ENCODE measurements around the gene C2orf49.

Gene C2orf49

GRCh38 chr2:105296017-105296611 lies 41.2 kb upstream of the C2orf49 start:
- POLR2A ChIA-PET: no interaction called here
- CTCF ChIA-PET: interaction anchor here (0.5 to 1.8 kb wide), 3 partner anchors 21 to 58 kb away, joined by 5 to 8 read pairs (median 6); no protein-coding TSS in a partner anchor
- no peak for DNase-seq (ENCODE audit: extremely low spot score)
- TF ChIP-seq CTBP1 (IDR thresholded peaks at IDR 0.05; ENCODE audit: borderline replicate concordance) (no peak), FOXA1 (IDR thresholded peaks at IDR 0.05) (no peak), BHLHE40 (IDR thresholded peaks at IDR 0.05; ENCODE audit: borderline replicate concordance) (no peak), FOXM1 (IDR thresholded peaks at IDR 0.05; ENCODE audit: borderline replicate concordance) (no peak), ELF4 (IDR thresholded peaks at IDR 0.05) (no peak), PKNOX1 (IDR thresholded peaks at IDR 0.05) (no peak), SP1 (IDR thresholded peaks at IDR 0.05) (no peak), L3MBTL2 (conservative IDR thresholded peaks at IDR 0.05) (no peak), ZNF384 (IDR thresholded peaks at IDR 0.05) (no peak), LEF1 (IDR thresholded peaks at IDR 0.05; ENCODE audit: borderline replicate concordance) (no peak), TARDBP (IDR thresholded peaks at IDR 0.05) (no peak), ARNT (IDR thresholded peaks at IDR 0.05) (no peak), HDGF (IDR thresholded peaks at IDR 0.05; ENCODE audit: borderline replicate concordance) (no peak), FOXK2 (IDR thresholded peaks at IDR 0.05) (no peak), NFRKB (IDR thresholded peaks at IDR 0.05) (no peak), SUZ12 (IDR thresholded peaks at IDR 0.05) (no peak)

DNA sequence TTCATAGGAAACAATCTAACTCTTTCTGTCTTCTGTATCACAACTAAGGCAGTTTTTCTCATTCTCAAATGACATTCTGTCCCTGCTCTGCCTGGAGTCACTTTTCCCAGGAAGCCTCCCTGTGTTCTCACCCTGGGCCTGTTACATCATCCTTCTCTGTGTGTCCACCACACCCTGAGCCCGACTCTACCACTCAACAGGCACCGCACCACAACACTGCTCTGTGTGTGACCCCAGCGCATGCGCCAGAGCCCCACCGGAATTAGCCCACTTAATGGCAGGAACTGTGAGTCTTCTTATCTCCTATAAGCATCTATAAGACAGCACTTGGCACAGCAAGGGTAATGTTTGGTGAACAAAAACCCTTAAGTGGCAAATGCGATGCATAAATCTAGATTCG lies 40.1 kb upstream of the C2orf49 start:
- ChIA-PET CTCF (no interaction called here), POLR2A (interaction anchor here (0.6 kb wide), 1 partner anchor 19 kb away, joined by 4 read pairs; no protein-coding TSS in a partner anchor)
- DNase-seq (ENCODE audit: extremely low spot score): no peak
- TF ChIP-seq TARDBP (IDR thresholded peaks at IDR 0.05) (no peak), SP1 (IDR thresholded peaks at IDR 0.05) (no peak), ARNT (IDR thresholded peaks at IDR 0.05) (no peak), NFRKB (IDR thresholded peaks at IDR 0.05) (no peak), CTBP1 (IDR thresholded peaks at IDR 0.05; ENCODE audit: borderline replicate concordance) (no peak), LEF1 (IDR thresholded peaks at IDR 0.05; ENCODE audit: borderline replicate concordance) (no peak), ZNF384 (IDR thresholded peaks at IDR 0.05) (no peak), PKNOX1 (IDR thresholded peaks at IDR 0.05) (no peak), L3MBTL2 (conservative IDR thresholded peaks at IDR 0.05) (no peak), FOXM1 (IDR thresholded peaks at IDR 0.05; ENCODE audit: borderline replicate concordance) (no peak), BHLHE40 (IDR thresholded peaks at IDR 0.05; ENCODE audit: borderline replicate concordance) (no peak), FOXA1 (IDR thresholded peaks at IDR 0.05) (no peak), HDGF (IDR thresholded peaks at IDR 0.05; ENCODE audit: borderline replicate concordance) (no peak), ELF4 (IDR thresholded peaks at IDR 0.05) (no peak), FOXK2 (IDR thresholded peaks at IDR 0.05) (no peak), SUZ12 (IDR thresholded peaks at IDR 0.05) (no peak)

DNA sequence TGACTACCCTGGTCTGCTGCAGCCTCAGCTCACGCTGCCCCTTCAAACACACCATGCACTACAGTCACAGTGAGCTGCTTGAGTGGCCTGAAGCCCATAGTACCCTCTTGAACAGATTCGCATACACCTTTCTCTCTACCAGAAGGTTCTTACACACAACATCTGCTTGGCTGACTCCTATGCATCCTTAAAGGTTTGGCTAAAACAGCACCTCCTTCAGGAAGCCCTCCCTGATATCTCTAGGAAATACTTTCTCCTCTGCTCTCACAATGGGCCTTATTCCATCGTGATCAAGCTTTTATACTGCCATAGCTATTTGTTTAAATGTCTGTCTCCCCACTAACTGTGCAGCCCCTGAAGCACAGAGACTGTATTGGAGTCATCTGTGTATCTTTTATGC lies 39.3 kb upstream of the C2orf49 start:
- CTCF ChIA-PET: interaction anchor here (0.6 kb wide), 1 partner anchor 54 kb away, joined by 3 read pairs; no protein-coding TSS in a partner anchor
- POLR2A ChIA-PET: no interaction called here
- no peak for TF ChIP-seq FOXA1 (IDR thresholded peaks at IDR 0.05)
- no peak for TF ChIP-seq LEF1 (IDR thresholded peaks at IDR 0.05; ENCODE audit: borderline replicate concordance)
- no peak for TF ChIP-seq FOXM1 (IDR thresholded peaks at IDR 0.05; ENCODE audit: borderline replicate concordance)
- no peak for TF ChIP-seq NFRKB (IDR thresholded peaks at IDR 0.05)
- no peak for TF ChIP-seq L3MBTL2 (conservative IDR thresholded peaks at IDR 0.05)
- no peak for TF ChIP-seq SUZ12 (IDR thresholded peaks at IDR 0.05)
- TF ChIP-seq CTBP1 (IDR thresholded peaks at IDR 0.05; ENCODE audit: borderline replicate concordance): no peak
- no peak for TF ChIP-seq ZNF384 (IDR thresholded peaks at IDR 0.05)
- TF ChIP-seq TARDBP (IDR thresholded peaks at IDR 0.05): no peak
- no peak for TF ChIP-seq HDGF (IDR thresholded peaks at IDR 0.05; ENCODE audit: borderline replicate concordance)
- DNase-seq (ENCODE audit: extremely low spot score): no peak

GRCh38 chr2:105299290-105299689 lies 38.0 kb upstream of the C2orf49 start:
- peak; percentile 19 for DNase-seq (ENCODE audit: extremely low spot score)
- ChIA-PET CTCF (no interaction called here), POLR2A (no interaction called here)

GRCh38 chr2:105301646-105302045 lies 35.7 kb upstream of the C2orf49 start:
- TF ChIP-seq LEF1 (IDR thresholded peaks at IDR 0.05; ENCODE audit: borderline replicate concordance) (no peak), SP1 (IDR thresholded peaks at IDR 0.05) (no peak), FOXA1 (IDR thresholded peaks at IDR 0.05) (no peak), FOXM1 (IDR thresholded peaks at IDR 0.05; ENCODE audit: borderline replicate concordance) (no peak), TARDBP (IDR thresholded peaks at IDR 0.05) (no peak), HDGF (IDR thresholded peaks at IDR 0.05; ENCODE audit: borderline replicate concordance) (no peak), L3MBTL2 (conservative IDR thresholded peaks at IDR 0.05) (no peak), ELF4 (IDR thresholded peaks at IDR 0.05) (no peak), ARNT (IDR thresholded peaks at IDR 0.05) (no peak), NFRKB (IDR thresholded peaks at IDR 0.05) (no peak), SUZ12 (IDR thresholded peaks at IDR 0.05) (no peak), PKNOX1 (IDR thresholded peaks at IDR 0.05) (no peak), CTBP1 (IDR thresholded peaks at IDR 0.05; ENCODE audit: borderline replicate concordance) (no peak), BHLHE40 (IDR thresholded peaks at IDR 0.05; ENCODE audit: borderline replicate concordance) (no peak), FOXK2 (IDR thresholded peaks at IDR 0.05) (no peak), ZNF384 (IDR thresholded peaks at IDR 0.05) (no peak)
- CTCF ChIA-PET: no interaction called here

More at GRCh38 chr2:105299290-105299689, 38.0 kb upstream of the C2orf49 start:
- TF ChIP-seq LEF1 (IDR thresholded peaks at IDR 0.05; ENCODE audit: borderline replicate concordance): no peak
- TF ChIP-seq HDGF (IDR thresholded peaks at IDR 0.05; ENCODE audit: borderline replicate concordance): no peak
- TF ChIP-seq SP1 (IDR thresholded peaks at IDR 0.05): no peak
- no peak for TF ChIP-seq FOXA1 (IDR thresholded peaks at IDR 0.05)
- TF ChIP-seq ZNF384 (IDR thresholded peaks at IDR 0.05): no peak
- no peak for TF ChIP-seq L3MBTL2 (conservative IDR thresholded peaks at IDR 0.05)
- TF ChIP-seq ARNT (IDR thresholded peaks at IDR 0.05): no peak
- TF ChIP-seq FOXM1 (IDR thresholded peaks at IDR 0.05; ENCODE audit: borderline replicate concordance): no peak
- no peak for TF ChIP-seq SUZ12 (IDR thresholded peaks at IDR 0.05)
- TF ChIP-seq TARDBP (IDR thresholded peaks at IDR 0.05): no peak

More at GRCh38 chr2:105301646-105302045, 35.7 kb upstream of the C2orf49 start:
- no peak for DNase-seq (ENCODE audit: extremely low spot score)
- POLR2A ChIA-PET: no interaction called here

Measured in HEK293T (cell line).